B cell (primary cell): ENCODE data around the gene EXOC6B.

Source experiments
- EZH2 ChIP-seq: IDR thresholded peaks from 2 replicates; pipeline ENCODE4 v1.6.1; 2012; ENCODE audit warnings: borderline replicate concordance, low read depth, mild to moderate bottlenecking, moderate library complexity, low read length; ENCODE audit not compliant: insufficient read depth, poor library complexity, severe bottlenecking
- TF ChIP-seq, protein P1 (sequence below): fragments of 200-600 bp; IDR thresholded peaks from one replicate; pipeline ENCODE4 v1.8.0; 2022; ENCODE audit warnings: antibody characterized with exemption, mild to moderate bottlenecking

DNA sequence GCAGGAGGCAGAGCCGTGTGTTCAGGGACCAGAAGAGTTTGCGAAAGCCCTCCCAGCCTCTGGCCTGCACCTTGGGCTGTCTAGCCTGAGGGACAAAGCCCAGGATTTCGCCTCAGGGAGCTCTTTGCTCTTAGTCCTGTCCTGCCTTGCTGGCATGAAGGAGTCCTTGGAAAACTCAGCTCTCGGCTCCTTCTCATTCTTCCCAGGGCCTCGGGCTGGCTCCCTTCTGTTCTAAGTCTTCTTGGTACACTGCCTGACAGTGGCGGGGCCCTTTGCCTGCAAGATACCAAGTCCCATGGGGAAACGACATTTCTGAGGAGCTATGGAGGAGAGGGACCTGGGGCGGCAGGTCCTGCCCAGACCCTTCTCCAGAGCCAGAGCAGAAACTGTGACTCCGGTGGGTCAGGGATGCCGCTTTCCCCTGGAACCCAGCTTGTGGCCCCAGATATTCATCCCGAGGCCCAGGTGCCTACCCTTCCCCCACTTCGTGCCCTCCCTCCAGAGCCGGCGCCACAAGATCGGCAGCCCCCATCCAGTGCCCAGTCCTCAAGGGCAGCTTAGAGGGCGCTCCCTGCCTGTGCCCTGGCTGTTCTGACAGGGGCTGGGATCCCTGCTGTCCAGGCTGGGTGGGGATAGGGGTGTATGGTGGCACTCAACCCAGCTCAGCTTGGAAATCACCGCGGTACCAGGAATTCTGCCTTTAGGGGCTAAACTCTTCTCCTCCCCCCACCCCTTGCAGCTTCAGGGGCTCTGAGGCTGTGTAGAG is 672.6 kb downstream of the EXOC6B start:
- TF ChIP-seq, protein P1, sequence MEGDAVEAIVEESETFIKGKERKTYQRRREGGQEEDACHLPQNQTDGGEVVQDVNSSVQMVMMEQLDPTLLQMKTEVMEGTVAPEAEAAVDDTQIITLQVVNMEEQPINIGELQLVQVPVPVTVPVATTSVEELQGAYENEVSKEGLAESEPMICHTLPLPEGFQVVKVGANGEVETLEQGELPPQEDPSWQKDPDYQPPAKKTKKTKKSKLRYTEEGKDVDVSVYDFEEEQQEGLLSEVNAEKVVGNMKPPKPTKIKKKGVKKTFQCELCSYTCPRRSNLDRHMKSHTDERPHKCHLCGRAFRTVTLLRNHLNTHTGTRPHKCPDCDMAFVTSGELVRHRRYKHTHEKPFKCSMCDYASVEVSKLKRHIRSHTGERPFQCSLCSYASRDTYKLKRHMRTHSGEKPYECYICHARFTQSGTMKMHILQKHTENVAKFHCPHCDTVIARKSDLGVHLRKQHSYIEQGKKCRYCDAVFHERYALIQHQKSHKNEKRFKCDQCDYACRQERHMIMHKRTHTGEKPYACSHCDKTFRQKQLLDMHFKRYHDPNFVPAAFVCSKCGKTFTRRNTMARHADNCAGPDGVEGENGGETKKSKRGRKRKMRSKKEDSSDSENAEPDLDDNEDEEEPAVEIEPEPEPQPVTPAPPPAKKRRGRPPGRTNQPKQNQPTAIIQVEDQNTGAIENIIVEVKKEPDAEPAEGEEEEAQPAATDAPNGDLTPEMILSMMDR: no peak
- no peak for TF ChIP-seq EZH2
